GM19438 (cell line): Measurements from ENCODE around the gene DNAAF5.

Source experiments
- ATAC-seq: cut with Tn5 transposase; IDR thresholded peaks from one replicate; pipeline ENCODE4 v1.9.1; 2021; ENCODE audit warnings: low read depth; ENCODE audit not compliant: unreplicated experiment

The DNAAF5 gene

DNA sequence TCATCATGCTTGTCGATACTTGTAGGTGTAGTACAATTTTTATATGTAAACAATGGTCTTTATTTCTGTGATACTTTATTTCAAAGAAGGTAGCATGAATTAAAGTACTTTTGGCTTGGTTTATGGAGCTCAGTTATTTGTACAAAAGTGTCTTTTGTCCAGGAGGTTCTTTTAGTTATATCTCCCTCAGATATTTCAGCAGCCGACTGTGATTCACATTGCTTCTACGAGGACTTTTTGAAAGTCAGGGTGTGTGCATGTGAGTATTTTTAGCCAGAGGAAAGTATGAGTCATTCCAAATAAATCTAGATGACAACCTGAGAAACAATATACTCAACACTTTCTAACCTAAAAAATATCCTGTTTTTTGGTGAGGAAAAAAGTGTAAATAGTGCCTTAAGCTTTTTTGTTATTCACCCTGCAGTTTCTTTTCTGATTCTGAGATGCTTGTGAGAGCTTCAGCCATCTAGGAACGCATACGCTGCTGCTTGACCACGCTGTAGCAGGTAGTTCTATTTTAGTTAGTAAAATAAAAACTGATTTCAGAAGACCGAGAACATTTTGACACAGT lies 105.2 kb downstream of the DNAAF5 start:
- peak; percentile 61 for ATAC-seq

GRCh38 chr7:832167-832967 lies 105.9 kb downstream of the DNAAF5 start, which contains the start of gene SUN1:
TSS of gene SUN1 (plus strand) at chr7:832476. CDS start at chr7:832525, 49 bp downstream.
- ATAC-seq, result peak; percentile 40

GRCh38 chr7:832968-833424 lies 106.5 kb downstream of the DNAAF5 start:
- ATAC-seq, result no peak

DNA sequence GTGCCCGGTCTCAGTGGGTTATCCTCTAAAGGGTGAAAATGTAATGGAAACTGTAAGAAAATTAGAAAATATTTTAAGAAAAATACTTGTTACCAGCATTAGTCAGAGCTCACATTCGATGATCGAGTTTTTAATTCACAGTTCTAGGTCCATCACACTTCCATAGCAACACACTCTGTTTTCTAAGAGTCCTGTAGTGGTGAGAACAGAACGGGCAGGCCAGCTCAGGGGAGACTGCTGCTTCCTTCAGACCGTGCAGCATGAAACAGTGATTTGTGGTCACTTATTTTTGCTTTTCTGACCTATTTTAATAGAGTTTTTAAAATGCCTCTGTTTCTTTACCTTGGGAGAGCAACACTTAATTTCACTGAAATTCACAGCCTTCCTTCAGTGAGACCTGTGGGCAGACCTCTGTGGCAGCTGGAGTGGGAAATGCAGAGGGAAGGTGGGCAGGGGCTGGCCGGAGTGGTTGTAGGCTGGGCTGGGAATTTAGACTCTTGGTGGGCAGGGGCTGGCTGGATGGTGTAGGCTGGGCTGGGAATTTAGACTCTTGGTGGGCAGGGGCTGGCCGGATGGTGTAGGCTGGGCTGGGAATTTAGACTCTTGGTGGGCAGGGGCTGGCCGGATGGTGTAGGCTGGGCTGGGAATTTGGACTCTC lies 107.2 kb downstream of the DNAAF5 start:
- ATAC-seq, result no peak

- ATAC-seq, result no peak
Observed at GRCh38 chr7:834277-834676, 107.8 kb downstream of the DNAAF5 start.

GRCh38 chr7:835021-835420 lies 108.5 kb downstream of the DNAAF5 start:
- no peak for ATAC-seq

DNA sequence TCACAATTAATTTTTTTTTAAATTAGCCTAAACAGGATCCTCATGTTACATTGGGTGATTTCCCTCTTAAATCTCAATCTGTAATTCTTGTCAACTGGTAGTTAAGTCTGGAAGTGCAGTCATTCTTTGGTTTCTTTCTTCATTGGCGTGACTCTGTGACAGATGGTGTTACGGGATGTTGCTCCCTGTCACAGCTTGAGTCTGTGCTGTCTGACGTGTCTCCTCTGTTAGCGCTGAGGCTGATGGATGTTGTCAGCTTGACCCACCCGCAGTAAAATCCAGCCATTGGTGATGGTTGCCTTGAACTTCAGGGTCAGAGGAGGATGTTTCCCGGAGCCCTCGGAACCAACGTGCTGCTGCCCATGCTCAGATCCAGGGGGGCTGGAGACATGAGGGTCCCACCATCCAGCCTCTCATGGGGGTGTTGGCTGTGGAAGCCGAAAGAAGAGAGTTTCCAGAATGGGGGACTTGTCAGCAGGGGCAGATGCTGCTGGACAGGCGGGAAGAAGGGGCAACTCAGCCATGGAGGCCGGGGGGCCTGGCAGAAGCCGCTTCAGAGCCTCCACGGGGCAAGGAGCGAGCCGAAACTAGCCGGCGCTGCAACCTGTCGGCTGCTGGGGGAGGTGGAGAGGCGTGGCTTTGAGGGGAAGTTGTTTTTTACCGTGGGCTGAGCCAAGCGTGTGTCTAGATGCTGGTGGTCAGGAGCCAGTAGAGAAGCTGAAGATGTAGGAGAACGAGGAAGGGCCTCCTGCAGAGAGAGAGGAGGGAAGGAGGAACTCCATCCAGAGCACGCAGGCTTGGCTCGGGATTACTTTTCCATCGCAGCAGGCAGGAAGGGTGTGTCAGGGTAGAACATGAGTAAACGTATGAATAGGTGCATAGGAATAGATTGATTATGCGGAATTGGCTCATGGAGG lies 109.2 kb downstream of the DNAAF5 start:
- ATAC-seq, result no peak
